Measurements from ENCODE around the gene HS2ST1.

- TF ChIP-seq CTCF (conservative IDR thresholded peaks at IDR 0.05 in 1 of 2, IDR thresholded peaks at IDR 0.05 in 1 of 2; ENCODE audit: low read depth in 1 of 2, low read length in 2 of 2) = no peak
- no peak for TF ChIP-seq EZH2 (IDR thresholded peaks at IDR 0.05; ENCODE audit: low read length, missing control alignments)
Observed at GRCh38 chr1:87108814-87109411, 194.5 kb downstream of the HS2ST1 start.
